HepG2 (cell line): ENCODE data around the gene RNGTT. TPM values are rescaled to one million over a fixed set of nuclear protein-coding genes. Genes with fewer than 3 reads are reported as not detected.

Source experiments
- ATAC-seq: fragments of 200-7000 bp; cut with Tn5 transposase; 3 replicates; pipeline ENCODE4 v1.9.1; 2020; ENCODE audit warnings: mild to moderate bottlenecking, moderate library complexity
- BruUV-seq: library from RNA; stranded (reverse); fragments of 400-500 nt; replicated peaks from 2 replicates; lab custom pipeline; 2021; lab: Mats Ljungman, UMichigan
- CTCF ChIA-PET: fragments of 300-600 bp; formaldehyde crosslinking; extraction: SDS; loops from one replicate; lab custom pipeline; 2021; ENCODE audit warnings: low total read pairs, inconsistent platforms, low intra/inter-chr PET ratio; lab: Yijun Ruan, JAX
- POLR2A ChIA-PET: fragments of 350-600 bp; sonication (Branson Sonifier 250); formaldehyde crosslinking; loops from one replicate; lab custom pipeline; 2020; ENCODE audit warnings: antibody characterized with exemption, inconsistent platforms; lab: Yijun Ruan, JAX
- DNase-seq: peaks from one replicate; pipeline ENCODE4 v3.0.0-alpha.2; 2015; ENCODE audit warnings: low spot score
- FAIRE-seq: peaks from 3 replicates; lab custom pipeline; 2011; peaks lifted over from hg19 to GRCh38; lab: Jason Lieb, UNC
- H2AFZ ChIP-seq: one replicate; pipeline ENCODE4 v1.6.1; 2011; ENCODE audit warnings: low read length, inconsistent platforms
- H3K27ac ChIP-seq: fragments of 300-600 bp; 3 replicates; pipeline ENCODE4 v1.8.0; 2011; ENCODE audit warnings: mixed run types, mild to moderate bottlenecking, mixed read lengths, low read length, inconsistent platforms; ENCODE audit not compliant: insufficient read depth; ENCODE audit errors: extremely low read length
- H3K27me3 ChIP-seq, 2 experiments: fragments of 200-600 bp in 1 of 2; 2 replicates in 1 of 2; 3 replicates in 1 of 2; pipeline versions ENCODE4 v1.6.0 to v1.8.0; 2011; ENCODE audit warnings: low read length in 2 of 2, mild to moderate bottlenecking in 2 of 2, moderate library complexity in 2 of 2, inconsistent platforms in 1 of 2; ENCODE audit not compliant: insufficient read depth in 2 of 2, control insufficient read depth in 1 of 2
- H3K36me3 ChIP-seq, 2 experiments: fragments of 200-600 bp in 1 of 2; replicated peaks in 1 of 2; 2 replicates in 1 of 2; 3 replicates in 1 of 2; pipeline versions ENCODE4 v1.5.1 to v1.8.0; 2011; ENCODE audit warnings: low read length in 2 of 2, inconsistent platforms in 1 of 2; ENCODE audit not compliant: insufficient read depth in 2 of 2, control insufficient read depth in 1 of 2
- H3K4me1 ChIP-seq: 2 replicates; pipeline ENCODE4 v1.5.1; 2012; ENCODE audit warnings: low read length, inconsistent platforms; ENCODE audit not compliant: insufficient read depth
- H3K4me2 ChIP-seq: 2 replicates; pipeline ENCODE4 v1.6.0; 2011; ENCODE audit warnings: low read depth, low read length, inconsistent platforms
- H3K4me3 ChIP-seq, 3 experiments: fragments of 200-600 bp in 1 of 3; sonication (generic), shearing (Covaris generic) in 1 of 3; replicated peaks in 1 of 3; 2 replicates each; pipeline ENCODE4 v1.5.1; 2011 to 2016; ENCODE audit warnings: low read length in 3 of 3, inconsistent platforms in 2 of 3, low read depth in 2 of 3, mild to moderate bottlenecking in 2 of 3, control low read depth in 1 of 3, mixed read lengths in 1 of 3; ENCODE audit not compliant: insufficient read depth in 1 of 3
- H3K79me2 ChIP-seq: one replicate; pipeline ENCODE4 v1.6.1; 2011; ENCODE audit warnings: low read length, inconsistent platforms; ENCODE audit not compliant: insufficient read depth
- H3K9ac ChIP-seq: 2 replicates; pipeline ENCODE4 v1.6.0; 2011; ENCODE audit warnings: mild to moderate bottlenecking, low read depth, low read length, inconsistent platforms; ENCODE audit not compliant: insufficient read depth
- H3K9me3 ChIP-seq: 2 replicates; pipeline ENCODE4 v1.5.1; 2012; ENCODE audit warnings: mild to moderate bottlenecking, low read length
- H4K20me1 ChIP-seq: 2 replicates; pipeline ENCODE4 v1.6.0; 2011; ENCODE audit warnings: inconsistent platforms, mild to moderate bottlenecking, low read length, moderate library complexity; ENCODE audit not compliant: insufficient read depth
- KAT7 ChIP-seq: IDR thresholded peaks from 2 replicates; pipeline ENCODE4 v1.6.1; 2018; ENCODE audit warnings: borderline replicate concordance, missing compliant biosample characterization
- MIXL1 ChIP-seq: IDR thresholded peaks from 2 replicates; pipeline ENCODE4 v1.6.1; 2016
- MTA3 ChIP-seq: sonication (generic); formaldehyde crosslinking; IDR thresholded peaks from 2 replicates; pipeline ENCODE4 v1.4.0; 2020; ENCODE audit warnings: missing genetic modification reagents
- SRF ChIP-seq: IDR thresholded peaks from 2 replicates; pipeline ENCODE4 v1.6.1; 2011; ENCODE audit warnings: mild to moderate bottlenecking, low read depth, low read length, moderate library complexity
- ZFX ChIP-seq: sonication (generic); formaldehyde crosslinking; IDR thresholded peaks from 2 replicates; pipeline ENCODE4 v1.4.0; 2020; ENCODE audit warnings: mild to moderate bottlenecking, low read depth, missing genetic modification reagents, moderate library complexity
- ZFY ChIP-seq: sonication (generic); formaldehyde crosslinking; IDR thresholded peaks from 2 replicates; pipeline ENCODE4 v1.4.0; 2020; ENCODE audit warnings: missing genetic modification reagents
- ZNF292 ChIP-seq: sonication (generic); formaldehyde crosslinking; IDR thresholded peaks from 2 replicates; pipeline ENCODE4 v1.8.1; 2022; ENCODE audit warnings: mild to moderate bottlenecking, low read depth, missing genetic modification reagents, borderline replicate concordance
- ZNF326 ChIP-seq: sonication (generic); formaldehyde crosslinking; IDR thresholded peaks from 2 replicates; pipeline ENCODE4 v1.4.0; 2020; ENCODE audit warnings: missing genetic modification reagents, borderline replicate concordance
- ZNF367 ChIP-seq: sonication (generic); formaldehyde crosslinking; IDR thresholded peaks from 2 replicates; pipeline ENCODE4 v1.4.0; 2020; ENCODE audit warnings: missing genetic modification reagents, borderline replicate concordance
- ZNF670 ChIP-seq: sonication (generic); formaldehyde crosslinking; IDR thresholded peaks from 2 replicates; pipeline ENCODE4 v1.8.0; 2022; ENCODE audit warnings: mild to moderate bottlenecking, missing genetic modification reagents, borderline replicate concordance
- ZNF883 ChIP-seq: sonication (generic); formaldehyde crosslinking; IDR thresholded peaks from 2 replicates; pipeline ENCODE4 v1.5.1; 2020; ENCODE audit warnings: mild to moderate bottlenecking, missing genetic modification reagents; ENCODE audit errors: not compliant biosample characterization
- WGBS: methylation state at CpG from one replicate; pipeline ENCODE4 v1.1.6; 2017; ENCODE audit warnings: low lambda C conversion rate; 5-methylcytosine and 5-hydroxymethylcytosine counted together
- in situ Hi-C: cut with HindIII; loops from 2 replicates; pipeline ENCODE4 v1.10.0; 2017; ENCODE audit warnings: low pct_unique_long_range_greater_than_20kb; ENCODE audit not compliant: extremely low pct_ligation_motif_present
- intact Hi-C: fragments of 100-400 bp; cut with micrococcal nuclease; formaldehyde crosslinking; loops from one replicate; pipeline ENCODE4 v1.10.0; 2022; ENCODE audit not compliant: unreplicated experiment
- polyA plus RNA-seq, 8 experiments: library from polyadenylated mRNA; depleted of rRNA in 3 of 8; stranded (reverse) in 7 of 8; unstranded in 1 of 8; fragments of >200 nt; fragmentation: Illumina TruSeq in 4 of 8; extraction: Trizol in 4 of 8; gene quantifications; 2 replicates each; pipeline versions ENCODE4 v1.2.1 to v1.2.3, GENCODE V29; 2011 to 2016; ENCODE audit warnings: low read depth in 4 of 8, missing spikeins in 1 of 8, mixed read lengths in 1 of 8; ENCODE audit not compliant: insufficient read depth in 1 of 8
- total RNA-seq, 5 experiments: library from RNA; depleted of rRNA; stranded (reverse); fragments of >200 nt; fragmentation: Illumina TruSeq; extraction: Trizol; gene quantifications; 2 replicates each; pipeline ENCODE4 v1.2.3, GENCODE V29; 2016; ENCODE audit warnings: low read depth in 1 of 5
- TF ChIP-seq, protein P1 (sequence below): sonication (generic); formaldehyde crosslinking; IDR thresholded peaks from 2 replicates; pipeline ENCODE4 v1.8.0; 2023; ENCODE audit warnings: mild to moderate bottlenecking, missing genetic modification reagents

RNGTT gene
- total and polyA plus RNA-seq, 2 of the 13 experiments (the other 11 are each of a cell fraction or from before 2014, with no cell fraction given), result 6.0 to 22.6 TPM

DNA sequence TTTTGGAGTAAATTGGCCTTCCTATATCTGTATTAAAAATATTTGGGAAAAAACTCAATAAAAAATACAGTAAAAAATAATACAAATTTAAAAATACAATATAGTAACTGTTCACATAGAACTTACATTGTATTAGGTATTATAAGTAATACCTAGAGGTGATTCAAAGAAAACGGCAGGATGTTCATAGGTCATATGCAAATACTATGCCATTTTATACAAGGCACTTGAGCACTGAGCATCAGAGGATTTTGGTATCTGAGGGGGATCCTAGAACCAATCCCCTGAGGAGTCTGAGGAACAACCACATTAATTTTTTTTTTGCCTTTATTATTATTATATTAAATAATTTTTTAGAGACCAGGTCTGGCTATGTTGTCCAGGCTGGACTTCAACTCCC lies 41.7 kb downstream of the RNGTT start:
- H3K27ac ChIP-seq, result no peak overlapping the region
- 94% methylated on average over 1 of the region's 1 CpG for WGBS
- POLR2A ChIA-PET, result no interaction called here

More for the DNA sequence above, 41.7 kb downstream of the RNGTT start:
- H3K4me1 ChIP-seq, result no peaks in the 10 kb centered on the region
- no peaks in the 10 kb centered on the region for H3K27me3 ChIP-seq
- H3K4me3 ChIP-seq, result no peak overlapping the region
- H3K4me2 ChIP-seq, result no peak overlapping the region
- H3K36me3 ChIP-seq, result peaks cover 0 to 24% of the 10 kb centered on the region in 2 experiments; a peak in 4 of 5 replicates
- intact Hi-C loops (no loop called here), in situ Hi-C loops (no loop called here)
- no peaks in the 10 kb centered on the region for H3K79me2 ChIP-seq
- no peak for DNase-seq
- no peak overlapping the region for H2AFZ ChIP-seq
- no peak for FAIRE-seq
- H3K9ac ChIP-seq, result no peak overlapping the region
- CTCF ChIA-PET, result no interaction called here
- H3K9me3 ChIP-seq, result no peaks in the 10 kb centered on the region
- no peak for ATAC-seq
- TF ChIP-seq ZFY (CRISPR knock-in tag) (no peak), ZNF326 (CRISPR knock-in tag) (no peak), MTA3 (CRISPR knock-in tag) (no peak), ZNF292 (no peak), MIXL1 (CRISPR knock-in tag) (no peak), ZNF670 (CRISPR knock-in tag) (no peak), ZNF883 (CRISPR knock-in tag) (no peak), SRF (no peak), KAT7 (CRISPR knock-in tag) (no peak), ZFX (CRISPR knock-in tag) (no peak), ZNF367 (no peak)
- TF ChIP-seq, protein P1, sequence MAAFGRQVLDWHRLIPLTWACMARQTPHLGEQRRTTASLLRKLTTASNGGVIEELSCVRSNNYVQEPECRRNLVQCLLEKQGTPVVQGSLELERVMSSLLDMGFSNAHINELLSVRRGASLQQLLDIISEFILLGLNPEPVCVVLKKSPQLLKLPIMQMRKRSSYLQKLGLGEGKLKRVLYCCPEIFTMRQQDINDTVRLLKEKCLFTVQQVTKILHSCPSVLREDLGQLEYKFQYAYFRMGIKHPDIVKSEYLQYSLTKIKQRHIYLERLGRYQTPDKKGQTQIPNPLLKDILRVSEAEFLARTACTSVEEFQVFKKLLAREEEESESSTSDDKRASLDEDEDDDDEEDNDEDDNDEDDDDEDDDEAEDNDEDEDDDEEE, result no peak
- TF ChIP-seq, all 625 proteins: peak for 0
- H4K20me1 ChIP-seq, result no peaks in the 10 kb centered on the region
- BruUV-seq, result no TSS peak
